HepG2 (cell line): ENCODE measurements around the gene USP7. TPM values are rescaled to one million over a fixed set of nuclear protein-coding genes. Genes with fewer than 3 reads are reported as not detected.

Experiments
- CENPX ChIP-seq: sonication (generic); formaldehyde crosslinking; IDR thresholded peaks from 2 replicates; pipeline ENCODE4 v1.9.0; 2021; ENCODE audit warnings: mild to moderate bottlenecking, missing genetic modification reagents, moderate library complexity
- CREB1 ChIP-seq, 2 experiments: fragments of 450-650 bp in 1 of 2; IDR thresholded peaks; 2 replicates each; pipeline ENCODE4 v1.6.1; 2016 to 2017; ENCODE audit warnings: control low read depth in 1 of 2, mild to moderate bottlenecking in 1 of 2, missing compliant biosample characterization in 1 of 2, missing genetic modification characterization in 1 of 2
- DNMT3B ChIP-seq: conservative IDR thresholded peaks from 2 replicates; pipeline ENCODE4 v1.6.1; 2016; ENCODE audit warnings: missing biosample characterization, control low read depth
- E2F2 ChIP-seq: sonication (generic); formaldehyde crosslinking; IDR thresholded peaks from 2 replicates; pipeline ENCODE4 v1.4.0; 2020; ENCODE audit warnings: missing genetic modification reagents, borderline replicate concordance
- ESRRA ChIP-seq: sonication (generic); formaldehyde crosslinking; IDR thresholded peaks from 2 replicates; pipeline ENCODE4 v1.5.1; 2020; ENCODE audit warnings: mild to moderate bottlenecking, low read depth, missing genetic modification reagents
- HDAC2 ChIP-seq: sonication (generic); formaldehyde crosslinking; IDR thresholded peaks from 2 replicates; pipeline ENCODE4 v1.4.0; 2020; ENCODE audit warnings: missing genetic modification reagents
- JARID2 ChIP-seq: sonication (generic); formaldehyde crosslinking; IDR thresholded peaks from 2 replicates; pipeline ENCODE4 v1.8.1; 2023; ENCODE audit warnings: missing genetic modification reagents, inconsistent platforms; ENCODE audit not compliant: insufficient replicate concordance
- KMT2B ChIP-seq: IDR thresholded peaks from 2 replicates; pipeline ENCODE4 v1.6.1; 2016; ENCODE audit warnings: missing genetic modification reagents, missing compliant biosample characterization
- MEIS2 ChIP-seq: sonication (generic); formaldehyde crosslinking; IDR thresholded peaks from 2 replicates; pipeline ENCODE4 v1.9.0; 2021; ENCODE audit warnings: mild to moderate bottlenecking, missing genetic modification reagents
- MTF2 ChIP-seq: sonication (generic); formaldehyde crosslinking; IDR thresholded peaks from 2 replicates; pipeline ENCODE4 v1.5.0; 2020; ENCODE audit warnings: missing genetic modification reagents, borderline replicate concordance
- TCF12 ChIP-seq, 2 experiments: fragments of 450-650 bp in 1 of 2; sonication (generic) in 1 of 2; formaldehyde crosslinking in 1 of 2; IDR thresholded peaks; 2 replicates each; pipeline versions ENCODE4 v1.6.1 to v1.8.0; 2017 to 2022; ENCODE audit warnings: antibody characterized with exemption in 1 of 2, mild to moderate bottlenecking in 1 of 2, missing genetic modification reagents in 1 of 2, moderate library complexity in 1 of 2
- USF2 ChIP-seq, 2 experiments: sonication (generic) in 1 of 2; formaldehyde crosslinking in 1 of 2; IDR thresholded peaks; 2 replicates each; pipeline versions ENCODE4 v1.5.1 to v1.6.1; 2011 to 2020; ENCODE audit warnings: borderline replicate concordance in 1 of 2, low read depth in 1 of 2, low read length in 1 of 2, mild to moderate bottlenecking in 1 of 2, missing genetic modification reagents in 1 of 2, moderate library complexity in 1 of 2
- ZFP36 ChIP-seq: fragments of 150-350 bp; IDR thresholded peaks from 2 replicates; pipeline ENCODE4 v1.6.1; 2018; ENCODE audit warnings: borderline replicate concordance, low read length, low read depth; ENCODE audit not compliant: partially characterized antibody
- ZFYVE20 ChIP-seq: sonication (generic); formaldehyde crosslinking; IDR thresholded peaks from 2 replicates; pipeline ENCODE4 v1.8.0; 2023; ENCODE audit warnings: low read depth, mild to moderate bottlenecking, moderate library complexity, missing genetic modification reagents, borderline replicate concordance
- ZNF253 ChIP-seq: sonication (generic); formaldehyde crosslinking; IDR thresholded peaks from 2 replicates; pipeline ENCODE4 v1.8.0; 2022; ENCODE audit warnings: mild to moderate bottlenecking, missing genetic modification reagents, borderline replicate concordance
- ZNF281 ChIP-seq: sonication (generic); formaldehyde crosslinking; IDR thresholded peaks from 2 replicates; pipeline ENCODE4 v1.4.0; 2020; ENCODE audit warnings: missing genetic modification reagents, borderline replicate concordance
- ZNF282 ChIP-seq: fragments of 450-650 bp; IDR thresholded peaks from 2 replicates; pipeline ENCODE4 v1.6.1; 2018; ENCODE audit not compliant: partially characterized antibody
- ZNF484 ChIP-seq: sonication (generic); formaldehyde crosslinking; IDR thresholded peaks from 2 replicates; pipeline ENCODE4 v1.5.1; 2020; ENCODE audit warnings: mild to moderate bottlenecking, low read depth, missing genetic modification reagents, borderline replicate concordance
- ZNF652 ChIP-seq: IDR thresholded peaks from 2 replicates; pipeline ENCODE4 v1.6.1; 2016; ENCODE audit warnings: low read depth, borderline replicate concordance
- ZNF83 ChIP-seq: sonication (generic); formaldehyde crosslinking; IDR thresholded peaks from 2 replicates; pipeline ENCODE4 v1.4.0; 2020; ENCODE audit warnings: missing genetic modification reagents, mild to moderate bottlenecking, borderline replicate concordance
- ZNF891 ChIP-seq: sonication (generic); formaldehyde crosslinking; IDR thresholded peaks from 2 replicates; pipeline ENCODE4 v1.5.0; 2020; ENCODE audit warnings: mild to moderate bottlenecking, missing genetic modification reagents
- polyA plus RNA-seq, 8 experiments: library from polyadenylated mRNA; depleted of rRNA in 3 of 8; stranded (reverse) in 7 of 8; unstranded in 1 of 8; fragments of >200 nt; fragmentation: Illumina TruSeq in 4 of 8; extraction: Trizol in 4 of 8; gene quantifications; 2 replicates each; pipeline versions ENCODE4 v1.2.1 to v1.2.3, GENCODE V29; 2011 to 2016; ENCODE audit warnings: low read depth in 4 of 8, missing spikeins in 1 of 8, mixed read lengths in 1 of 8; ENCODE audit not compliant: insufficient read depth in 1 of 8
- total RNA-seq, 5 experiments: library from RNA; depleted of rRNA; stranded (reverse); fragments of >200 nt; fragmentation: Illumina TruSeq; extraction: Trizol; gene quantifications; 2 replicates each; pipeline ENCODE4 v1.2.3, GENCODE V29; 2016; ENCODE audit warnings: low read depth in 1 of 5

Gene USP7
- total and polyA plus RNA-seq, 2 of the 13 experiments (the other 11 are each of a cell fraction or from before 2014, with no cell fraction given), result 52.5 to 173 TPM

GRCh38 chr16:8862309-8863130, 101.2 kb downstream of the USP7 start (continued):
- TF ChIP-seq ZFP36 (peak; percentile 13), DNMT3B (CRISPR knock-in tag) (peak; percentile 62; the same call in 1 of the 2 replicates), E2F2 (CRISPR knock-in tag) (no peak), USF2 (IDR thresholded peaks at IDR 0.05; ENCODE audit: low read depth, low read length) (no peak), USF2 (CRISPR knock-in tag; IDR thresholded peaks at IDR 0.05; ENCODE audit: borderline replicate concordance) (no peak), ZNF281 (CRISPR knock-in tag) (peak; percentile 23; the same call in 1 of the 2 replicates), ZFYVE20 (CRISPR knock-in tag) (no peak), KMT2B (CRISPR knock-in tag) (no peak; the same call in 1 of the 2 replicates), ZNF282 (no peak), MTF2 (CRISPR knock-in tag) (no peak), ZNF891 (CRISPR knock-in tag) (no peak), ZNF253 (CRISPR knock-in tag) (0 out of 2 replicates have a peak, but pooled peaks have one; percentile 11), ZNF652 (peak; percentile 91), HDAC2 (0 out of 2 replicates have a peak, but pooled peaks have one; percentile 22), JARID2 (CRISPR knock-in tag) (no peak), CENPX (no peak), CREB1 (IDR thresholded peaks at IDR 0.05) (peak; percentile 54), CREB1 (CRISPR knock-in tag; IDR thresholded peaks at IDR 0.05) (no peak), ZNF484 (no peak), MEIS2 (CRISPR knock-in tag) (no peak), TCF12 (IDR thresholded peaks at IDR 0.05) (no peak), TCF12 (CRISPR knock-in tag; IDR thresholded peaks at IDR 0.05) (no peak), ZNF83 (CRISPR knock-in tag) (no peak), ESRRA (no peak)
